Choroid plexus epithelial cell (primary cell): ENCODE results near the gene WDR46.

Experiments used
- DNase-seq: peaks from one replicate; pipeline ENCODE4 v3.0.0-alpha.2; 2010; ENCODE audit warnings: low read depth
- H3K4me3 ChIP-seq: 2 replicates; pipeline ENCODE4 v1.5.1; 2011; ENCODE audit warnings: low read depth, mild to moderate bottlenecking, control low read depth, low read length, moderate library complexity
- TF ChIP-seq, protein P1 (sequence below): conservative IDR thresholded peaks from 2 replicates; pipeline ENCODE4 v1.5.1; 2011; ENCODE audit warnings: low read depth, mild to moderate bottlenecking, control low read depth, inconsistent platforms, low read length, moderate library complexity

The WDR46 gene

DNA sequence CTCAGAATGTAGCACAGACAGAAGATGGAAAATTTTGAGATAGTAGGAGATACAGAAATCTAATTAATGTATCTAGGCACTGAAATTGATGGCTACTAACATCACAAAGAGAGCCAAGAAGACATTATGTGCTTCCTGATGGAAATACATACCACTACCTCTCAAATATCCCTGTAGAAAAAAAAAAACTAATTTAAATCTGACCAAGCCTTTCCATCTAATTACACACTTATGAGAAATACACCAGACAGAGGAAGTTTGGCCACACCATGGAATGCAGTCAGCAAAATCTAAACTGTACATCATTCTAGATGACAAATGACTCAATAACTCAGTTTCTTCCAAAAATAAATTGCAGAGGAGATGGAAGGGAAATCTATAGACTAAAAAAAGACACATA is 36.3 kb downstream of the WDR46 start:
- no peak for DNase-seq
- TF ChIP-seq, protein P1, sequence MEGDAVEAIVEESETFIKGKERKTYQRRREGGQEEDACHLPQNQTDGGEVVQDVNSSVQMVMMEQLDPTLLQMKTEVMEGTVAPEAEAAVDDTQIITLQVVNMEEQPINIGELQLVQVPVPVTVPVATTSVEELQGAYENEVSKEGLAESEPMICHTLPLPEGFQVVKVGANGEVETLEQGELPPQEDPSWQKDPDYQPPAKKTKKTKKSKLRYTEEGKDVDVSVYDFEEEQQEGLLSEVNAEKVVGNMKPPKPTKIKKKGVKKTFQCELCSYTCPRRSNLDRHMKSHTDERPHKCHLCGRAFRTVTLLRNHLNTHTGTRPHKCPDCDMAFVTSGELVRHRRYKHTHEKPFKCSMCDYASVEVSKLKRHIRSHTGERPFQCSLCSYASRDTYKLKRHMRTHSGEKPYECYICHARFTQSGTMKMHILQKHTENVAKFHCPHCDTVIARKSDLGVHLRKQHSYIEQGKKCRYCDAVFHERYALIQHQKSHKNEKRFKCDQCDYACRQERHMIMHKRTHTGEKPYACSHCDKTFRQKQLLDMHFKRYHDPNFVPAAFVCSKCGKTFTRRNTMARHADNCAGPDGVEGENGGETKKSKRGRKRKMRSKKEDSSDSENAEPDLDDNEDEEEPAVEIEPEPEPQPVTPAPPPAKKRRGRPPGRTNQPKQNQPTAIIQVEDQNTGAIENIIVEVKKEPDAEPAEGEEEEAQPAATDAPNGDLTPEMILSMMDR, result no peak
- H3K4me3 ChIP-seq, result no peak overlapping the region

DNA sequence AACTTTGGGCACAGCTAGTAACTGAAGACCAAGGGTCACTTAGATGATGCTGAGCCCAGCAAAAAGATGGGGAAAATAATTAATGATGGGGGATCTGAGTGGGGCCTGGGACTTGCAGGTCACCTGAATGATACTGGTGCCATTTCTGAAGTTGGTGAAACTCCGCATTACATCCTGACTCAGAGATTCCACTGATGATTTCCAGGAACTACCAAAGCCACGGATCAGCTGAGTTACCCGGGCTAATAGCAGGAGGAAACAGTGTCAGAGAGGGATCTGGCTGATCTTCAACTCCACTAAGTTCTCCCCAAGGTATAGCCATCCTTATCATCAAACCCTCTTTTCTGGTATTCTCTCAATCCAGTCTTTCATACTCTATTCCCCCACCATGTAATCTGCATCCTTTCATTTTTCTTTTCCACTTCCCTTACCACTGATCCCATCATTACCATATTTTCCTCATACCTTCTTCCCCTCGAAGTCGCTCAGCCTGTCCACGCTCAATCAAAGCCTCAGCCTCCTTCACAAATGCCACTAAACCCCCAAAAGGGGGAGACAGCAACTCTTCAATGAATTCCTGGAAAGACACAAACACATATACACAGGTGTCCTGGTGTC is 37.5 kb downstream of the WDR46 start:
- TF ChIP-seq, protein P1, result no peak
- no peak overlapping the region for H3K4me3 ChIP-seq
- peak; percentile 22 for DNase-seq

DNA sequence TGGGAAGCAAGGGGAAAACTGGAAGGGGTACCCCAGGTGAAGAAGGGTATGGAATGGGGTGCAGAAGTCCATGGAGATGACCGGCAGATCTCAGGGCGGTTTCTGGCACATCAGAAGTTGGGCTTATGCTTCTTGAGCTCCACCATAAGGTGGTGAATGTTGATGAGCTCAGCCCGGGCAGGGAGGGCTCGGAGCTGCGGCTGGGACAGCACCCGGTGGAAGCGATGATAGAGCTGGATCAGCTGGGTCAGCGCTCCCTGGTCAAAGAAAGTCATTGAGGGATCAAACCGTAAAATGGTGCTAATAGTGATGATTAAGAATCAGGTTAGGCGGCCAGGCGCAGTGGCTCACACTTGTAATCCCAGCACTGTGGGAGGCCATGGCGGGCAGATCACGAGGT is 38.3 kb downstream of the WDR46 start:
- no peak for DNase-seq
- TF ChIP-seq, protein P1, result no peak
- H3K4me3 ChIP-seq, result no peak overlapping the region

GRCh38 chr6:33249732-33250630 is 39.1 kb downstream of the WDR46 start:
- H3K4me3 ChIP-seq, result peak overlapping the region; percentile 78
- DNase-seq, result peak; percentile 76
- TF ChIP-seq, protein P1, result no peak

DNA sequence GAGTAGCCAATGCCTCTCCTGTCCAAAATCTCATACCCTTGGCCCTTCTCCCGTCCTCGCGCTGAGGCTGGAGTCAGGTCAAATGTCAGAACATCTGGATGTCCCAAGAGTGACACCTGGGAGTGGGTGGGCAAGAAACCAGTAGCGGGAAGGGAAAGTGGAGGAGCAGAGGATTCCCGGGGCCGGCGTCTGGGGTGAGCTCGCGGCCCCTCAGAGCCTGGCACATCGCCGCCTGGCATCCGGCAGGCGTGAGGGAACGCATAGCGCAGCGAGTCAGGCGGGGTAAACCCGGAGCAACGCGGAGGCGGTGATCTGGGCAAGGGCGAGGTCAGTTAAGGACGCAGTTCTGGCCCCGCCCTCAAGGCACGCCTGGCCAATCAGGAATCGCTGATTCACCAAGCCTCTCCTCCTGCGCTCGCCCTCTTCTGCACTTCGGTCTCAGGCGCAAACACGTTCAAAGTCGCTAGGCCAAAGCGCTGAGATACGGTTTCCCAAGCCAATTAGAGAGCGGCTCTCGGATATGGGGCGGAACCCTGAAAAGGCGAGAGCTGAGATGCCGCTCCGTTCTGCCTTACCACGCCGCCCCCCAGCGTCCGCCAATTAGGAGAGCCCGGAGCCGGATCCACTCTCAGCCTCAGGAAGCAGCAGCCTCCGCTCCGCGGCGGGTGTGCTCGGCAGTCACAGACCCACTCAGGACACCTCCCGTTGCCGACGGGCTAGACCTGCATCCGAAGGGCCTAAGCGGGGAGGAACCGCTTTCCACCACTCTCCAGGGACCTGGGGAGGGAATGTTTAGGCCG is 39.9 kb downstream of the WDR46 start:
- TF ChIP-seq, protein P1, result peak; percentile 5
- peak overlapping the region; percentile 78 for H3K4me3 ChIP-seq
- peak; percentile 99 for DNase-seq

DNA sequence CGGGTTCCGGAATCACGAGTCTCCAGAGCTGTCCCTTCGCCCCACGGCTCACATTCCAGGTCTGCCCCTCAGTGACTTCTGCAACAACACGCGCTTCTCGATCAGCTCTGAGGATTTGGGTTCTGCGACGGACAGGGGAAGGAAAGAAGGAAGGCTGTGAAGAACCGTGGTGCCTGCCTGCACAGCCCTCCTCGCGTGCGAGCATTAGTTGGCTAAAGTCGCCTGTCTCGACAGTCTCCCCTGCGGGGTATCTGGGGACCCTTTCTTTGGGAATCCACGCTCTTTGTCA is 40.5 kb downstream of the WDR46 start:
- peak; percentile 69 for DNase-seq
- peak overlapping the region; percentile 78 for H3K4me3 ChIP-seq
- TF ChIP-seq, protein P1, result no peak
